Neural progenitor cell (in vitro differentiated cells): Measurements from ENCODE around the gene OTUD4. TPM values are rescaled to one million over a fixed set of nuclear protein-coding genes. Genes with fewer than 3 reads are reported as not detected.

ENCODE experiments used
- DNase-seq: peaks from one replicate; pipeline ENCODE4 v3.0.0-alpha.2; 2016; ENCODE audit warnings: low spot score
- H2AFZ ChIP-seq: fragments of 200-600 bp; sonication (generic); replicated peaks from 2 replicates; pipeline ENCODE4 v1.6.1; 2016; ENCODE audit warnings: antibody characterized with exemption
- H3F3A ChIP-seq: fragments of 200-600 bp; sonication (generic); 2 replicates; pipeline ENCODE4 v1.6.1; 2016; ENCODE audit warnings: antibody characterized with exemption, low read depth
- H3K27ac ChIP-seq: fragments of 200-600 bp; sonication (generic); 2 replicates; pipeline ENCODE4 v1.5.1; 2016; ENCODE audit warnings: mild to moderate bottlenecking
- H3K27me3 ChIP-seq: fragments of 200-600 bp; sonication (generic); 2 replicates; pipeline ENCODE4 v1.6.1; 2016; ENCODE audit warnings: mild to moderate bottlenecking, moderate library complexity
- H3K36me3 ChIP-seq: fragments of 200-600 bp; sonication (generic); 2 replicates; pipeline ENCODE4 v1.5.1; 2016
- H3K4me1 ChIP-seq: fragments of 200-600 bp; sonication (generic); 2 replicates; pipeline ENCODE4 v1.6.1; 2016; ENCODE audit warnings: mixed run types
- H3K4me2 ChIP-seq: fragments of 200-600 bp; sonication (generic); 2 replicates; pipeline ENCODE4 v1.6.1; 2016
- H3K4me3 ChIP-seq: fragments of 200-600 bp; sonication (generic); 2 replicates; pipeline ENCODE4 v1.5.1; 2016
- H3K79me2 ChIP-seq: fragments of 200-600 bp; sonication (generic); 2 replicates; pipeline ENCODE4 v1.6.1; 2016; ENCODE audit warnings: low read depth
- H3K9ac ChIP-seq: fragments of 200-600 bp; sonication (generic); 2 replicates; pipeline ENCODE4 v1.6.1; 2016
- H3K9me3 ChIP-seq: fragments of 200-600 bp; sonication (generic); 2 replicates; pipeline ENCODE4 v1.5.1; 2016; ENCODE audit warnings: low read depth
- H4K20me1 ChIP-seq: fragments of 200-600 bp; sonication (generic); 2 replicates; pipeline ENCODE4 v1.6.1; 2016; ENCODE audit warnings: low read depth
- H3K27ac Mint-ChIP-seq: 3 replicates; pipeline ENCODE4 v1.8.0; 2021; ENCODE audit warnings: mixed read lengths
- H3K27me3 Mint-ChIP-seq: 2 replicates; pipeline ENCODE4 v1.8.0; 2022; ENCODE audit warnings: low read depth, mild to moderate bottlenecking, inconsistent platforms, moderate library complexity, mixed read lengths; ENCODE audit not compliant: insufficient read depth
- H3K36me3 Mint-ChIP-seq: 3 replicates; pipeline ENCODE4 v1.8.0; 2021; ENCODE audit warnings: mixed read lengths
- H3K4me1 Mint-ChIP-seq: 3 replicates; pipeline ENCODE4 v1.8.0; 2021; ENCODE audit warnings: mixed read lengths
- H3K4me3 Mint-ChIP-seq: 3 replicates; pipeline ENCODE4 v1.8.0; 2021; ENCODE audit warnings: mild to moderate bottlenecking, moderate library complexity, mixed read lengths
- H3K9me3 Mint-ChIP-seq: 3 replicates; pipeline ENCODE4 v1.8.0; 2020; ENCODE audit warnings: mixed read lengths
- EZH2 ChIP-seq: fragments of 200-600 bp; sonication (generic); IDR thresholded peaks from 2 replicates; pipeline ENCODE4 v1.6.1; 2017; ENCODE audit warnings: antibody characterized with exemption, mild to moderate bottlenecking, moderate library complexity
- EZH2phosphoT487 ChIP-seq: fragments of 200-600 bp; sonication (generic); IDR thresholded peaks from 2 replicates; pipeline ENCODE4 v1.6.1; 2017; ENCODE audit warnings: antibody characterized with exemption
- total RNA-seq: library from RNA; depleted of rRNA; stranded (reverse); fragments of >200 nt; gene quantifications from 2 replicates; pipeline ENCODE4 v1.2.3, GENCODE V29; 2015; ENCODE audit warnings: low replicate concordance
- TF ChIP-seq, protein P1 (sequence below): fragments of 200-600 bp; sonication (generic); IDR thresholded peaks from 2 replicates; pipeline ENCODE4 v1.5.1; 2017; ENCODE audit warnings: antibody characterized with exemption, mild to moderate bottlenecking

The OTUD4 gene
- total RNA-seq, 1 donor from 2014 or later: 34.3 TPM

DNA sequence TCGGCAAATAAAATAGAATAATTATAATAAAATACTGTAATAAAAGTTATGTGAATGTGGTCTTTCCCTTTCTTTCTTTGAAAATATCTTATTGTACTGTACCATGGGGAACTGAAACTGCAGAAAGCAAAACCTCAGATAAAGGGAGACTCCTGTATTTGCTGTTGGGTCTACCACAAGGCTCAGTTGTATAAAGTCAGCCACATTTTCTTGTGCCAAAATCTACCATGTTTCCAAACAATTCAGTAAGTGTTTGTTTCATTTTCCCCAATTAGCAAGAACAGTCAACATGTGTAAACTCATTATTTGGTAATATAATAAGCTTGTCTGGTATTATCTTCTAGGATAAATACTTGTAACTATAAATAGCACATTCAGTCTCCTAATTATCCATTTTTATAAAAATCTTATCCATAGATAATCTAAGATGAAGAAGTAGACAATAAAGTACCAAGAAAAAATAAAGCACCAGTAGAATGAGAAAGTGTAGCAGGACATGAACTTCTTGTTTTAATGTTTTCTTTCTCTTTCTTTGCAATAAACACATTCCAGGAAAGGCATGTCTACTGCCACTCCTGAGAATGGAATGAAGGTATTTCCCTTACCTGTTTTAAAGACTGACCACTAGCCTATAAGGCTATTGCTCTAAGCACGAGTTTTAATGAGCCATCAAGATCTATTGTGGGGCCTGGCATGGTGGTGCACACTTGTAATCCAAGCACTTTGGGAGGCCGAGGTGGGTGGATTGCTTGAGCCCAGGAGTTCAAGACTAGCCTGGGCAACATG is 15.0 kb upstream of the OTUD4 start:
- Histone ChIP-seq H3K79me2 (no peaks in the 10 kb centered on the region), H3K9ac (no peak overlapping the region), H2AFZ (no peak overlapping the region), H3K27ac (no peak overlapping the region), H3K4me3 (no peak overlapping the region), H3K9me3 (no peaks in the 10 kb centered on the region), H3F3A (no peaks in the 10 kb centered on the region), H3K4me1 (no peaks in the 10 kb centered on the region), H3K27me3 (no peaks in the 10 kb centered on the region), H3K4me2 (no peak overlapping the region), H4K20me1 (no peaks in the 10 kb centered on the region), H3K36me3 (no peaks in the 10 kb centered on the region)
- Mint-ChIP-seq H3K4me1 (no peaks in the 10 kb centered on the region), H3K36me3 (no peaks in the 10 kb centered on the region), H3K4me3 (no peak overlapping the region), H3K27me3 (peaks cover 2% of the 10 kb centered on the region), H3K27ac (no peak overlapping the region), H3K9me3 (no peaks in the 10 kb centered on the region)
- TF ChIP-seq, protein P1, sequence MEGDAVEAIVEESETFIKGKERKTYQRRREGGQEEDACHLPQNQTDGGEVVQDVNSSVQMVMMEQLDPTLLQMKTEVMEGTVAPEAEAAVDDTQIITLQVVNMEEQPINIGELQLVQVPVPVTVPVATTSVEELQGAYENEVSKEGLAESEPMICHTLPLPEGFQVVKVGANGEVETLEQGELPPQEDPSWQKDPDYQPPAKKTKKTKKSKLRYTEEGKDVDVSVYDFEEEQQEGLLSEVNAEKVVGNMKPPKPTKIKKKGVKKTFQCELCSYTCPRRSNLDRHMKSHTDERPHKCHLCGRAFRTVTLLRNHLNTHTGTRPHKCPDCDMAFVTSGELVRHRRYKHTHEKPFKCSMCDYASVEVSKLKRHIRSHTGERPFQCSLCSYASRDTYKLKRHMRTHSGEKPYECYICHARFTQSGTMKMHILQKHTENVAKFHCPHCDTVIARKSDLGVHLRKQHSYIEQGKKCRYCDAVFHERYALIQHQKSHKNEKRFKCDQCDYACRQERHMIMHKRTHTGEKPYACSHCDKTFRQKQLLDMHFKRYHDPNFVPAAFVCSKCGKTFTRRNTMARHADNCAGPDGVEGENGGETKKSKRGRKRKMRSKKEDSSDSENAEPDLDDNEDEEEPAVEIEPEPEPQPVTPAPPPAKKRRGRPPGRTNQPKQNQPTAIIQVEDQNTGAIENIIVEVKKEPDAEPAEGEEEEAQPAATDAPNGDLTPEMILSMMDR: no peak
- TF ChIP-seq EZH2phosphoT487 (no peak), EZH2 (no peak)
- DNase-seq: no peak

DNA sequence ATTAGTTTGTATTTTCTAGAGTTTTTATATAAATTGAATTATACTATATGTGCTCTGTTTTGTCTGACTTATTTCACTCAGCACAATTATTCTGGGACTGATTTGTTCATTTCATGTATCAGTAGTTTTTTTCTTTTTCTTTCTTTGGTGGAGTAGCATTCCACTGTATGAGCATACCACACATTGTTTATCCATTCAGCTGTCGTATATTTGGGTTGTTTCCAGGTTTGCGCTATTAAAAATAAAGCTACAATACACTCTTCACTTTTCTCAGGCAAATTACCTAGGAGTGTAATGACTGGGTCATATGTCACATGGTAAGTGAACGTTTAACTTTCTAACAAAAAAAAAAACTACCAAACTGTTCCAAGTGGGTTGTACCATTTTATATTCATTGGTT is 9.6 kb upstream of the OTUD4 start:
- no peak for DNase-seq
- Mint-ChIP-seq H3K27ac (no peak overlapping the region), H3K9me3 (peaks cover 4% of the 10 kb centered on the region), H3K27me3 (no peaks in the 10 kb centered on the region), H3K4me3 (no peak overlapping the region), H3K36me3 (no peaks in the 10 kb centered on the region), H3K4me1 (no peaks in the 10 kb centered on the region)
- no peaks in the 10 kb centered on the region for H3K36me3 ChIP-seq
- H3K27ac ChIP-seq: no peak overlapping the region
- TF ChIP-seq, protein P1: no peak
- no peak for TF ChIP-seq EZH2
- no peak for TF ChIP-seq EZH2phosphoT487
- H3K4me3 ChIP-seq: no peak overlapping the region
- H4K20me1 ChIP-seq: no peaks in the 10 kb centered on the region
- no peak overlapping the region for H2AFZ ChIP-seq
- no peak overlapping the region for H3K9ac ChIP-seq
- no peaks in the 10 kb centered on the region for H3K27me3 ChIP-seq
- H3K4me1 ChIP-seq: no peaks in the 10 kb centered on the region
- no peaks in the 10 kb centered on the region for H3K79me2 ChIP-seq
- H3K9me3 ChIP-seq: no peaks in the 10 kb centered on the region
- no peaks in the 10 kb centered on the region for H3F3A ChIP-seq
- H3K4me2 ChIP-seq: no peak overlapping the region

DNA sequence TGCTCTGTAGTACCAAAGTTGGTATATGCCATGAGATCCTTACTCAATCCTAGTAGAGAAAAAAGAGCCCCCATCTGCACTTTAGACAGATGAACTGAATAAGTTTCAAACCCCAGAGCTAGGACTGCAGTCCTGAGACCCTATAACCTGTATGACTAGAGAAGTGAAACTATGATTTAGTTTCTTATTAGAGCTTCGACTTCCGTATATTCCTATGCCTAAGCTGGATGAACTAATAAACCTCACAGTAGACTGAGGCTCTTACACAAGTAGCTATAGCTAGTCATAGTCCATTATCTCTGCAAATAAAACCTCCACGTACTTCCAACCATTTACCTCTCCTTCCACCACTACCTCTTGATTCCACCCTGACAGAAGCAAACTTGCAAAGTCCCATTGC is 6.3 kb upstream of the OTUD4 start:
- TF ChIP-seq, protein P1: no peak
- TF ChIP-seq EZH2phosphoT487 (no peak), EZH2 (no peak)
- Histone ChIP-seq H3K4me2 (no peak overlapping the region), H3K4me3 (no peak overlapping the region), H3K27me3 (no peaks in the 10 kb centered on the region), H4K20me1 (no peaks in the 10 kb centered on the region), H2AFZ (no peak overlapping the region), H3K79me2 (no peaks in the 10 kb centered on the region), H3K4me1 (no peaks in the 10 kb centered on the region), H3K9ac (no peak overlapping the region), H3K27ac (no peak overlapping the region), H3K9me3 (no peaks in the 10 kb centered on the region), H3K36me3 (no peaks in the 10 kb centered on the region), H3F3A (no peaks in the 10 kb centered on the region)
- Mint-ChIP-seq H3K4me3 (no peak overlapping the region), H3K4me1 (peaks cover 3% of the 10 kb centered on the region), H3K9me3 (peaks cover 4% of the 10 kb centered on the region), H3K27ac (no peak overlapping the region), H3K36me3 (no peaks in the 10 kb centered on the region), H3K27me3 (no peaks in the 10 kb centered on the region)
- no peak for DNase-seq
